Measurements from ENCODE around the gene ARHGAP26.

Gene ARHGAP26

GRCh38 chr5:142777099-142777498 is 6.9 kb downstream of the ARHGAP26 start:
- DNase-seq: no peak
- in situ Hi-C loops (cut with MboI; ENCODE audit: low pct_unique_long_range_greater_than_20kb, low sequenced_read_pairs): no loop called here

- DNase-seq: no peak
- in situ Hi-C loops (cut with MboI; ENCODE audit: low pct_unique_long_range_greater_than_20kb, low sequenced_read_pairs): no loop called here
Observed at GRCh38 chr5:142777850-142778249, 7.7 kb downstream of the ARHGAP26 start.

GRCh38 chr5:142779163-142779840 is 9.1 kb downstream of the ARHGAP26 start:
- in situ Hi-C loops (cut with MboI; ENCODE audit: low pct_unique_long_range_greater_than_20kb, low sequenced_read_pairs): no loop called here
- no peak for DNase-seq

GRCh38 chr5:142780871-142781270 is 10.7 kb downstream of the ARHGAP26 start:
- in situ Hi-C loops (cut with MboI; ENCODE audit: low pct_unique_long_range_greater_than_20kb, low sequenced_read_pairs): no loop called here

GRCh38 chr5:142782976-142783530 is 12.9 kb downstream of the ARHGAP26 start:
- in situ Hi-C loops (cut with MboI; ENCODE audit: low pct_unique_long_range_greater_than_20kb, low sequenced_read_pairs): no loop called here

More at GRCh38 chr5:142780871-142781270, 10.7 kb downstream of the ARHGAP26 start:
- no peak for DNase-seq

GRCh38 chr5:142783601-142784341 is 13.6 kb downstream of the ARHGAP26 start:
- no peak for DNase-seq
- in situ Hi-C loops (cut with MboI; ENCODE audit: low pct_unique_long_range_greater_than_20kb, low sequenced_read_pairs): no loop called here

More at GRCh38 chr5:142782976-142783530, 12.9 kb downstream of the ARHGAP26 start:
- DNase-seq: no peak

GRCh38 chr5:142784401-142784955 is 14.3 kb downstream of the ARHGAP26 start:
- in situ Hi-C loops (cut with MboI; ENCODE audit: low pct_unique_long_range_greater_than_20kb, low sequenced_read_pairs): no loop called here
- no peak for DNase-seq

GRCh38 chr5:142785206-142785605 is 15.0 kb downstream of the ARHGAP26 start:
- in situ Hi-C loops (cut with MboI; ENCODE audit: low pct_unique_long_range_greater_than_20kb, low sequenced_read_pairs): no loop called here
- DNase-seq: no peak

- DNase-seq: no peak
Observed at GRCh38 chr5:142789206-142789605, 19.0 kb downstream of the ARHGAP26 start.

GRCh38 chr5:142792012-142792864 is 22.1 kb downstream of the ARHGAP26 start:
- no peak for DNase-seq
- in situ Hi-C loops (cut with MboI; ENCODE audit: low pct_unique_long_range_greater_than_20kb, low sequenced_read_pairs): no loop called here

More at GRCh38 chr5:142789206-142789605, 19.0 kb downstream of the ARHGAP26 start:
- in situ Hi-C loops (cut with MboI; ENCODE audit: low pct_unique_long_range_greater_than_20kb, low sequenced_read_pairs): no loop called here

- DNase-seq: no peak
- in situ Hi-C loops (cut with MboI; ENCODE audit: low pct_unique_long_range_greater_than_20kb, low sequenced_read_pairs): no loop called here
Observed at GRCh38 chr5:142792865-142793232, 22.7 kb downstream of the ARHGAP26 start.

GRCh38 chr5:142794537-142794936 is 24.4 kb downstream of the ARHGAP26 start:
- in situ Hi-C loops (cut with MboI; ENCODE audit: low pct_unique_long_range_greater_than_20kb, low sequenced_read_pairs): no loop called here
- DNase-seq: no peak

- in situ Hi-C loops (cut with MboI; ENCODE audit: low pct_unique_long_range_greater_than_20kb, low sequenced_read_pairs): no loop called here
- DNase-seq: peak; percentile 40
Observed at GRCh38 chr5:142795251-142795650, 25.1 kb downstream of the ARHGAP26 start.

GRCh38 chr5:142796492-142797109 is 26.4 kb downstream of the ARHGAP26 start:
- in situ Hi-C loops (cut with MboI; ENCODE audit: low pct_unique_long_range_greater_than_20kb, low sequenced_read_pairs): no loop called here
- DNase-seq: no peak

- DNase-seq: no peak
- in situ Hi-C loops (cut with MboI; ENCODE audit: low pct_unique_long_range_greater_than_20kb, low sequenced_read_pairs): no loop called here
Observed at GRCh38 chr5:142797420-142797819, 27.2 kb downstream of the ARHGAP26 start.

GRCh38 chr5:142798099-142798770 is 28.1 kb downstream of the ARHGAP26 start:
- DNase-seq: peak; percentile 97
- in situ Hi-C loops (cut with MboI; ENCODE audit: low pct_unique_long_range_greater_than_20kb, low sequenced_read_pairs): no loop called here

- in situ Hi-C loops (cut with MboI; ENCODE audit: low pct_unique_long_range_greater_than_20kb, low sequenced_read_pairs): no loop called here
- no peak for DNase-seq
Observed at GRCh38 chr5:142800776-142801494, 30.8 kb downstream of the ARHGAP26 start.

- in situ Hi-C loops (cut with MboI; ENCODE audit: low pct_unique_long_range_greater_than_20kb, low sequenced_read_pairs): no loop called here
- no peak for DNase-seq
Observed at GRCh38 chr5:142801495-142801871, 31.3 kb downstream of the ARHGAP26 start.
